WTC11 (cell line): ENCODE data around the gene CALN1. TPM values are rescaled to one million over a fixed set of nuclear protein-coding genes. Genes with fewer than 3 reads are reported as not detected.

ENCODE experiments used
- ATAC-seq: fragments of 200-7000 bp; cut with Tn5 transposase; 2 replicates; pipeline ENCODE4 v1.10.0; 2021; ENCODE audit warnings: mild to moderate bottlenecking, moderate library complexity
- CTCF ChIA-PET: fragments of 300-600 bp; sonication (Branson Sonifier 250); formaldehyde crosslinking; loops from one replicate; lab custom pipeline; 2021; ENCODE audit warnings: antibody characterized with exemption; lab: Charles Lee
- POLR2A ChIA-PET: fragments of 350-600 bp; sonication (Branson Sonifier 250); formaldehyde crosslinking; loops from one replicate; lab custom pipeline; 2021; ENCODE audit warnings: antibody characterized with exemption; lab: Charles Lee
- DNase-seq: peaks from one replicate; pipeline ENCODE4 v3.0.0; 2021; ENCODE audit warnings: low spot score
- H3K27ac Mint-ChIP-seq: 2 replicates; pipeline ENCODE4 v1.8.0; 2021; ENCODE audit warnings: mixed read lengths
- H3K27me3 Mint-ChIP-seq: 2 replicates; pipeline ENCODE4 v1.8.0; 2021; ENCODE audit warnings: low read depth, mild to moderate bottlenecking, moderate library complexity, mixed read lengths
- H3K36me3 Mint-ChIP-seq: 2 replicates; pipeline ENCODE4 v1.8.0; 2021; ENCODE audit warnings: mixed read lengths
- H3K4me1 Mint-ChIP-seq: 2 replicates; pipeline ENCODE4 v1.8.0; 2022; ENCODE audit warnings: mixed read lengths
- H3K4me3 Mint-ChIP-seq: 2 replicates; pipeline ENCODE4 v1.8.0; 2021; ENCODE audit warnings: mild to moderate bottlenecking, moderate library complexity, mixed read lengths
- H3K9me3 Mint-ChIP-seq: 2 replicates; pipeline ENCODE4 v1.8.0; 2021; ENCODE audit warnings: mixed read lengths
- EMX1 ChIP-seq: fragments of 250-450 bp; sonication (Bioruptor Pico); IDR thresholded peaks from 2 replicates; pipeline ENCODE4 v1.8.0; 2021; ENCODE audit warnings: mild to moderate bottlenecking
- FOXJ3 ChIP-seq: sonication (generic); formaldehyde crosslinking; IDR thresholded peaks from 2 replicates; pipeline ENCODE4 v1.9.0; 2021; ENCODE audit warnings: missing genetic modification reagents, mild to moderate bottlenecking, borderline replicate concordance
- GABPB1 ChIP-seq: sonication (generic); formaldehyde crosslinking; IDR thresholded peaks from 2 replicates; pipeline ENCODE4 v1.8.1; 2023; ENCODE audit warnings: mild to moderate bottlenecking, missing genetic modification reagents
- GTF2I ChIP-seq: fragments of 250-450 bp; sonication (Bioruptor Pico); conservative IDR thresholded peaks from 2 replicates; pipeline ENCODE4 v1.4.0; 2021; ENCODE audit warnings: mild to moderate bottlenecking
- IRF2 ChIP-seq: sonication (generic); formaldehyde crosslinking; IDR thresholded peaks from 2 replicates; pipeline ENCODE4 v1.8.0; 2022; ENCODE audit warnings: low read depth, missing genetic modification reagents, borderline replicate concordance
- NR1H2 ChIP-seq: sonication (generic); formaldehyde crosslinking; IDR thresholded peaks from 2 replicates; pipeline ENCODE4 v1.9.0; 2021; ENCODE audit warnings: mild to moderate bottlenecking, moderate library complexity, missing genetic modification reagents
- RORB ChIP-seq: fragments of 250-450 bp; sonication (Bioruptor Pico); IDR thresholded peaks from 2 replicates; pipeline ENCODE4 v1.9.0; 2021; ENCODE audit warnings: mild to moderate bottlenecking
- TEAD1 ChIP-seq: sonication (generic); formaldehyde crosslinking; IDR thresholded peaks from 2 replicates; pipeline ENCODE4 v1.8.0; 2022; ENCODE audit warnings: mild to moderate bottlenecking, missing genetic modification reagents
- TP53 ChIP-seq: sonication (generic); formaldehyde crosslinking; IDR thresholded peaks from 2 replicates; pipeline ENCODE4 v1.8.1; 2023; ENCODE audit warnings: mild to moderate bottlenecking, missing genetic modification reagents
- ZNF219 ChIP-seq: sonication (generic); formaldehyde crosslinking; IDR thresholded peaks from 2 replicates; pipeline ENCODE4 v1.8.0; 2023; ENCODE audit warnings: missing genetic modification reagents, mild to moderate bottlenecking, borderline replicate concordance
- ZNF263 ChIP-seq: sonication (generic); formaldehyde crosslinking; IDR thresholded peaks from 2 replicates; pipeline ENCODE4 v1.8.1; 2022; ENCODE audit warnings: low read depth, mild to moderate bottlenecking, moderate library complexity, missing genetic modification reagents
- ZNF423 ChIP-seq: fragments of 250-450 bp; sonication (Bioruptor Pico); IDR thresholded peaks from 2 replicates; pipeline ENCODE4 v2.1.2; 2022; ENCODE audit warnings: mild to moderate bottlenecking, moderate library complexity
- ZNF671 ChIP-seq: fragments of 250-450 bp; sonication (Bioruptor Pico); IDR thresholded peaks from 2 replicates; pipeline ENCODE4 v1.8.0; 2021; ENCODE audit warnings: mild to moderate bottlenecking
- total RNA-seq: library from RNA; stranded (reverse); gene quantifications from 3 replicates; pipeline ENCODE4 v1.2.3, GENCODE V29; 2021
- TF ChIP-seq, protein P1 (sequence below): sonication (generic); formaldehyde crosslinking; IDR thresholded peaks from 2 replicates; pipeline ENCODE4 v1.8.1; 2023; ENCODE audit warnings: mild to moderate bottlenecking, missing genetic modification reagents
- TF ChIP-seq, protein P2 (sequence below): sonication (generic); formaldehyde crosslinking; IDR thresholded peaks from 2 replicates; pipeline ENCODE4 v1.8.1; 2022; ENCODE audit warnings: missing genetic modification reagents, borderline replicate concordance
- TF ChIP-seq, protein P3 (sequence below): sonication (generic); formaldehyde crosslinking; IDR thresholded peaks from 2 replicates; pipeline ENCODE4 v1.8.1; 2023; ENCODE audit warnings: mild to moderate bottlenecking, missing genetic modification reagents, borderline replicate concordance
- TF ChIP-seq, protein P4 (sequence below): sonication (generic); formaldehyde crosslinking; conservative IDR thresholded peaks from 2 replicates; pipeline ENCODE4 v1.8.1; 2023; ENCODE audit warnings: mild to moderate bottlenecking, low read depth, missing genetic modification reagents, moderate library complexity
- TF ChIP-seq, protein P5 (sequence below): sonication (generic); formaldehyde crosslinking; IDR thresholded peaks from 2 replicates; pipeline ENCODE4 v1.8.1; 2023; ENCODE audit warnings: mild to moderate bottlenecking, missing genetic modification reagents, moderate library complexity

Gene CALN1
- total RNA-seq, 1 experiment from 2014 or later = 10.5 TPM

DNA sequence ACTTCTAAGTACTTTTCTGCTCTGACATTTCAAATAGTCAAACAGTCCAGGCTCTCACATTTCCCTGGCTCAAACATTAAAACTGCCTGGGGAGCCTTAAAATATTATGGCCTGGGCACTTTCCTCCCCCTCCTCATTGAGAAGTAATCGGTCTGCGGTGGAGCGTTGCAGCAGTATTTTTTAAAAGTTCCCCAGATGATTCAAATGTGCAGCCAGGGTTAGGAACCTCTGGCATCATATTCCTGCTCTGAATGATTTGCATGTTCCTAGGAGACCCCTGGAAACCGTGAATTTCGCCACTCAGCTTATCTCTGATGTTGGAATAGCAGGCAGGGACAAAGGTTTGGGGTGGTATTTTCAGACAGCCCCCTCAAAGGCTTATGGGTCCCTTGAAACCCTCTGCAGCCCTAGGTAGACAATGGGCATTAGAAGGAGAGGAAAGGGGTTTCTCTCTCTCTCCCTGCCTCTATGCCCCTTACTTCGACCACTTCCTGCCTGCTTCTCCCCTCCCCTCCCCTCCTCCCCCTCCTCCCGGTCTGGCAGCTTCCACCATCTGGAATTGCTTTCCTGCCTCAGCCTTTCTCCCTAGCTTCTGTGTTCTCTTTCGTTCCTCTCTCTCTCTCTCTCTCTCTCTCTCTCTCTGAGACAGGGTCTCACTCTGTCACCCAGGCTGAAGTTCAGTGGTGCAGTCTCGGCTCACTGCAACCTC, 658.0 kb downstream of the CALN1 start:
- Mint-ChIP-seq H3K4me3 (no peak overlapping the region), H3K27me3 (peaks cover 22% of the 10 kb centered on the region)
- CTCF ChIA-PET = interaction anchor here (0.6 to 1.5 kb wide), 2 partner anchors 24 to 337 kb away, joined by 3 to 4 read pairs; no protein-coding TSS in a partner anchor

DNA sequence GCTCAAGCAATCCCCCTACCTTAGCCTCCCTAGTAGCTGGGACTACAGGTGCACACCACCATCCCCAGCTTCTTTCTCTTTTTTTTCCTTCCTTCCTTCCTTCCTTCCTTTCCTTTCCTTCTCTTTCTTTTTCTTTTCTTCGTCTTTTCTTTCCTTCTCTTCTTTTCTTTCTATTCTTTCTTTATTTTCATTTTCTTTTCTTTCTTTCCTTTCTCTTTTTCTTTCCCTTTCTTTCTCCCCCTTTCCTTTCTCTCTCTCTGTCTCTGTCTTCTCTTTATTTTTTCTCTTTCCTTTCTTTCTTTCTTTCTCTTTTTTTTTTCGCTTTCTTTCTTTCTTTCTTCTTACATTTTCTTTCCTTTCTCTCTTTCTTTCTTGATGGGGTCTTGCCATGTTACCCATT, 658.9 kb downstream of the CALN1 start:
- Mint-ChIP-seq H3K27me3 (peaks cover 23% of the 10 kb centered on the region), H3K27ac (no peak overlapping the region), H3K36me3 (peaks cover 13% of the 10 kb centered on the region), H3K9me3 (peaks cover 42% of the 10 kb centered on the region), H3K4me1 (peaks cover 12% of the 10 kb centered on the region), H3K4me3 (no peak overlapping the region)
- DNase-seq (no peak), ATAC-seq (no peak)
- POLR2A ChIA-PET = no interaction called here
- TF ChIP-seq, protein P1, sequence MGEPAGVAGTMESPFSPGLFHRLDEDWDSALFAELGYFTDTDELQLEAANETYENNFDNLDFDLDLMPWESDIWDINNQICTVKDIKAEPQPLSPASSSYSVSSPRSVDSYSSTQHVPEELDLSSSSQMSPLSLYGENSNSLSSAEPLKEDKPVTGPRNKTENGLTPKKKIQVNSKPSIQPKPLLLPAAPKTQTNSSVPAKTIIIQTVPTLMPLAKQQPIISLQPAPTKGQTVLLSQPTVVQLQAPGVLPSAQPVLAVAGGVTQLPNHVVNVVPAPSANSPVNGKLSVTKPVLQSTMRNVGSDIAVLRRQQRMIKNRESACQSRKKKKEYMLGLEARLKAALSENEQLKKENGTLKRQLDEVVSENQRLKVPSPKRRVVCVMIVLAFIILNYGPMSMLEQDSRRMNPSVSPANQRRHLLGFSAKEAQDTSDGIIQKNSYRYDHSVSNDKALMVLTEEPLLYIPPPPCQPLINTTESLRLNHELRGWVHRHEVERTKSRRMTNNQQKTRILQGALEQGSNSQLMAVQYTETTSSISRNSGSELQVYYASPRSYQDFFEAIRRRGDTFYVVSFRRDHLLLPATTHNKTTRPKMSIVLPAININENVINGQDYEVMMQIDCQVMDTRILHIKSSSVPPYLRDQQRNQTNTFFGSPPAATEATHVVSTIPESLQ (CRISPR knock-in tag) = no peak
- TF ChIP-seq, protein P2, sequence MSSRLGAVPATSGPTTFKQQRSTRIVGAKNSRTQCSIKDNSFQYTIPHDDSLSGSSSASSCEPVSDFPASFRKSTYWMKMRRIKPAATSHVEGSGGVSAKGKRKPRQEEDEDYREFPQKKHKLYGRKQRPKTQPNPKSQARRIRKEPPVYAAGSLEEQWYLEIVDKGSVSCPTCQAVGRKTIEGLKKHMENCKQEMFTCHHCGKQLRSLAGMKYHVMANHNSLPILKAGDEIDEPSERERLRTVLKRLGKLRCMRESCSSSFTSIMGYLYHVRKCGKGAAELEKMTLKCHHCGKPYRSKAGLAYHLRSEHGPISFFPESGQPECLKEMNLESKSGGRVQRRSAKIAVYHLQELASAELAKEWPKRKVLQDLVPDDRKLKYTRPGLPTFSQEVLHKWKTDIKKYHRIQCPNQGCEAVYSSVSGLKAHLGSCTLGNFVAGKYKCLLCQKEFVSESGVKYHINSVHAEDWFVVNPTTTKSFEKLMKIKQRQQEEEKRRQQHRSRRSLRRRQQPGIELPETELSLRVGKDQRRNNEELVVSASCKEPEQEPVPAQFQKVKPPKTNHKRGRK (CRISPR knock-in tag) = peak; percentile 44; the same call in 1 of the 2 replicates
- CTCF ChIA-PET = interaction anchor here (0.7 to 2.4 kb wide), 9 partner anchors 11 to 924 kb away, joined by 3 to 40 read pairs (median 8); no protein-coding TSS in a partner anchor

More for the DNA sequence above, 658.0 kb downstream of the CALN1 start:
- no peak for ATAC-seq
- TF ChIP-seq NR1H2 (CRISPR knock-in tag) = no peak
- TF ChIP-seq ZNF671 (CRISPR knock-in tag) = no peak
- TF ChIP-seq, protein P3, sequence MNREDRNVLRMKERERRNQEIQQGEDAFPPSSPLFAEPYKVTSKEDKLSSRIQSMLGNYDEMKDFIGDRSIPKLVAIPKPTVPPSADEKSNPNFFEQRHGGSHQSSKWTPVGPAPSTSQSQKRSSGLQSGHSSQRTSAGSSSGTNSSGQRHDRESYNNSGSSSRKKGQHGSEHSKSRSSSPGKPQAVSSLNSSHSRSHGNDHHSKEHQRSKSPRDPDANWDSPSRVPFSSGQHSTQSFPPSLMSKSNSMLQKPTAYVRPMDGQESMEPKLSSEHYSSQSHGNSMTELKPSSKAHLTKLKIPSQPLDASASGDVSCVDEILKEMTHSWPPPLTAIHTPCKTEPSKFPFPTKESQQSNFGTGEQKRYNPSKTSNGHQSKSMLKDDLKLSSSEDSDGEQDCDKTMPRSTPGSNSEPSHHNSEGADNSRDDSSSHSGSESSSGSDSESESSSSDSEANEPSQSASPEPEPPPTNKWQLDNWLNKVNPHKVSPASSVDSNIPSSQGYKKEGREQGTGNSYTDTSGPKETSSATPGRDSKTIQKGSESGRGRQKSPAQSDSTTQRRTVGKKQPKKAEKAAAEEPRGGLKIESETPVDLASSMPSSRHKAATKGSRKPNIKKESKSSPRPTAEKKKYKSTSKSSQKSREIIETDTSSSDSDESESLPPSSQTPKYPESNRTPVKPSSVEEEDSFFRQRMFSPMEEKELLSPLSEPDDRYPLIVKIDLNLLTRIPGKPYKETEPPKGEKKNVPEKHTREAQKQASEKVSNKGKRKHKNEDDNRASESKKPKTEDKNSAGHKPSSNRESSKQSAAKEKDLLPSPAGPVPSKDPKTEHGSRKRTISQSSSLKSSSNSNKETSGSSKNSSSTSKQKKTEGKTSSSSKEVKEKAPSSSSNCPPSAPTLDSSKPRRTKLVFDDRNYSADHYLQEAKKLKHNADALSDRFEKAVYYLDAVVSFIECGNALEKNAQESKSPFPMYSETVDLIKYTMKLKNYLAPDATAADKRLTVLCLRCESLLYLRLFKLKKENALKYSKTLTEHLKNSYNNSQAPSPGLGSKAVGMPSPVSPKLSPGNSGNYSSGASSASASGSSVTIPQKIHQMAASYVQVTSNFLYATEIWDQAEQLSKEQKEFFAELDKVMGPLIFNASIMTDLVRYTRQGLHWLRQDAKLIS = no peak
- TF ChIP-seq GABPB1 = no peak
- TF ChIP-seq, protein P4, sequence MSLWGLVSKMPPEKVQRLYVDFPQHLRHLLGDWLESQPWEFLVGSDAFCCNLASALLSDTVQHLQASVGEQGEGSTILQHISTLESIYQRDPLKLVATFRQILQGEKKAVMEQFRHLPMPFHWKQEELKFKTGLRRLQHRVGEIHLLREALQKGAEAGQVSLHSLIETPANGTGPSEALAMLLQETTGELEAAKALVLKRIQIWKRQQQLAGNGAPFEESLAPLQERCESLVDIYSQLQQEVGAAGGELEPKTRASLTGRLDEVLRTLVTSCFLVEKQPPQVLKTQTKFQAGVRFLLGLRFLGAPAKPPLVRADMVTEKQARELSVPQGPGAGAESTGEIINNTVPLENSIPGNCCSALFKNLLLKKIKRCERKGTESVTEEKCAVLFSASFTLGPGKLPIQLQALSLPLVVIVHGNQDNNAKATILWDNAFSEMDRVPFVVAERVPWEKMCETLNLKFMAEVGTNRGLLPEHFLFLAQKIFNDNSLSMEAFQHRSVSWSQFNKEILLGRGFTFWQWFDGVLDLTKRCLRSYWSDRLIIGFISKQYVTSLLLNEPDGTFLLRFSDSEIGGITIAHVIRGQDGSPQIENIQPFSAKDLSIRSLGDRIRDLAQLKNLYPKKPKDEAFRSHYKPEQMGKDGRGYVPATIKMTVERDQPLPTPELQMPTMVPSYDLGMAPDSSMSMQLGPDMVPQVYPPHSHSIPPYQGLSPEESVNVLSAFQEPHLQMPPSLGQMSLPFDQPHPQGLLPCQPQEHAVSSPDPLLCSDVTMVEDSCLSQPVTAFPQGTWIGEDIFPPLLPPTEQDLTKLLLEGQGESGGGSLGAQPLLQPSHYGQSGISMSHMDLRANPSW (CRISPR knock-in tag) = no peak
- no peak for TF ChIP-seq ZNF423 (CRISPR knock-in tag)
- TF ChIP-seq TP53 (CRISPR knock-in tag) = no peak
- TF ChIP-seq, protein P2 (CRISPR knock-in tag) = no peak
- no peak for TF ChIP-seq IRF2
- no peak for TF ChIP-seq FOXJ3 (CRISPR knock-in tag)
- TF ChIP-seq ZNF219 (CRISPR knock-in tag) = no peak
- no peak for TF ChIP-seq RORB (CRISPR knock-in tag)
- TF ChIP-seq EMX1 (CRISPR knock-in tag) = no peak
- TF ChIP-seq, protein P5, sequence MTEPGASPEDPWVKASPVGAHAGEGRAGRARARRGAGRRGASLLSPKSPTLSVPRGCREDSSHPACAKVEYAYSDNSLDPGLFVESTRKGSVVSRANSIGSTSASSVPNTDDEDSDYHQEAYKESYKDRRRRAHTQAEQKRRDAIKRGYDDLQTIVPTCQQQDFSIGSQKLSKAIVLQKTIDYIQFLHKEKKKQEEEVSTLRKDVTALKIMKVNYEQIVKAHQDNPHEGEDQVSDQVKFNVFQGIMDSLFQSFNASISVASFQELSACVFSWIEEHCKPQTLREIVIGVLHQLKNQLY = no peak
- TF ChIP-seq GTF2I (CRISPR knock-in tag) = no peak
- no peak for TF ChIP-seq ZNF263 (CRISPR knock-in tag)
- TF ChIP-seq TEAD1 (CRISPR knock-in tag) = no peak
- Mint-ChIP-seq H3K27ac (no peak overlapping the region), H3K4me1 (peaks cover 12% of the 10 kb centered on the region), H3K9me3 (peaks cover 35% of the 10 kb centered on the region), H3K36me3 (peaks cover 7% of the 10 kb centered on the region)
- DNase-seq = no peak
- POLR2A ChIA-PET = no interaction called here
